Prostate gland (tissue), 2 donors: Measurements from ENCODE around the gene DNLZ. TPM values are rescaled to one million over a fixed set of nuclear protein-coding genes. Genes with fewer than 3 reads are reported as not detected.
A peak's percentile ranks its signal among the peaks of the same experiment; 100 is the strongest.

Experiments used
- DNase-seq: peaks from one replicate; pipeline ENCODE4 v3.0.0-alpha.2; 2019; ENCODE audit warnings: low spot score
- H3K27ac ChIP-seq, 2 donors: fragments of 200-600 bp; sonication (generic); 2 replicates each; pipeline ENCODE4 v1.5.1; 2017 to 2019
- H3K27me3 ChIP-seq: fragments of 200-600 bp; sonication (generic); replicated peaks from 2 replicates; pipeline ENCODE4 v1.5.1; 2019; ENCODE audit not compliant: insufficient read depth
- H3K36me3 ChIP-seq, 2 donors: fragments of 200-600 bp; sonication (generic); 1 replicate in 1 of 2; 2 replicates in 1 of 2; pipeline versions ENCODE4 v1.5.1 to v1.8.1; 2017 to 2019
- H3K4me1 ChIP-seq: fragments of 200-600 bp; sonication (generic); replicated peaks from 2 replicates; pipeline ENCODE4 v1.5.1; 2019
- H3K4me3 ChIP-seq, 2 donors: fragments of 200-600 bp; sonication (generic); 2 replicates each; pipeline ENCODE4 v1.5.1; 2017 to 2019
- H3K9me3 ChIP-seq: fragments of 200-600 bp; sonication (generic); 2 replicates; pipeline ENCODE4 v1.5.1; 2017
- CTCF ChIP-seq, 4 experiments: fragments of 200-600 bp in 2 of 4; fragments of 450-650 bp in 2 of 4; sonication (generic) in 2 of 4; IDR thresholded peaks; 1 replicate in 3 of 4; 2 replicates in 1 of 4; pipeline ENCODE4 v1.5.1; 2016 to 2019; ENCODE audit warnings: antibody characterized with exemption in 4 of 4, mild to moderate bottlenecking in 2 of 4, moderate library complexity in 2 of 4
- POLR2A ChIP-seq: fragments of 450-650 bp; IDR thresholded peaks from one replicate; pipeline ENCODE4 v1.6.1; 2016; ENCODE audit warnings: antibody characterized with exemption, mild to moderate bottlenecking
- POLR2AphosphoS5 ChIP-seq: sonication (generic); formaldehyde crosslinking; IDR thresholded peaks from one replicate; pipeline ENCODE4 v1.6.1; 2017; ENCODE audit warnings: antibody characterized with exemption
- WGBS: methylation state at CpG from one replicate; pipeline ENCODE4 v1.1.5; 2018; 5-methylcytosine and 5-hydroxymethylcytosine counted together
- intact Hi-C: fragments of 100-400 bp; cut with DNase I; formaldehyde crosslinking; loops from one replicate; pipeline ENCODE4 v1.14.2; 2022
- total RNA-seq, 2 donors: library from RNA; depleted of rRNA; stranded (reverse); fragments of >200 nt; gene quantifications; one replicate each; pipeline ENCODE4 v1.1.0, GENCODE V29; 2016

The DNLZ gene
- total RNA-seq, 2 donors from 2014 or later, result 37.6 to 64.3 TPM

DNA sequence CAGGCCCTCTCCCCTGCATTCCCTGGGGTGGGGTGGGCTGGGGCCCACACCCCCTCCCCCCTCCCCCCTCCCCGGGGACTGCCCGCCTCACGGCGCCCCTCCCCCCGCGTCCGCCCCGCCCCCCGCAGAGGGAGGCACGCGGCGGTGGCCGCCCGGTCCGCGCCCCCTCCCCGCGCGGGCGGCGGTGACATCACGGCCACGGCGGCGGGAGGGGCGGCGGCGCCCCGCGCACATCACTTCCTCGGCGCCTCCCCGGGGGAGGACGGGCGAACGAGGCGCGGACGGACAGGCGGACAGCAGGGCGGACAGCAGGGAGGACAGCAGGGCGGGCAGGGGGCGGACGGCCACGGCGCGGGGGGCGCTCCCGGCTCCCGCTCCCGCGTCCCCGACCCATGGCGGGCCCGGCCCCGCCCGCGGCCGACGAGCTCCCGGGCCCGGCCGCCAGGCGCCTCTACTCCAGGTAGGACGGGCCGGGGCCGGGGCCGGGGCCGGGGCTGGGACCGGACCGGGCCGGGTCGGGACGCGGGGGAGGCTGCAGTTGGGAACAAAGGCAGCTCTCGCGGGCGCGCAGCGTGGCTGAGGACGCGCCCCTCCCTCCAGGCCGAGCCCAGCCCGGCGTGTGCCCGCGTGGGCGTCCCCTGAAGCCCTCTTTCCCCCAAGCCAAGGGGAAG lies 36.1 kb downstream of the DNLZ start, which contains the start of gene GPSM1:
Gene GPSM1, plus strand, starts transcription at position 236 of the 671 bp plus-strand sequence. Its CDS starts 157 bp downstream, at position 393.
- 0% methylated on average over 24 of the region's 88 CpGs for WGBS
- Histone ChIP-seq H3K9me3 (no peaks in the 10 kb centered on the region), H3K4me1 (peaks cover 14% of the 10 kb centered on the region), H3K27me3 (no peaks in the 10 kb centered on the region), H3K27ac (peak within 1 kb of the TSS; percentile 75 to 78), H3K36me3 (no peaks in the 10 kb centered on the region), H3K4me3 (peak within 1 kb of the TSS; percentile 51 to 60)
- intact Hi-C loops, result no loop called here
- no peak for DNase-seq
- TF ChIP-seq POLR2A (peak; percentile 53), POLR2AphosphoS5 (no peak), CTCF (IDR thresholded peaks at IDR 0.05) (peak in 1 of 4 experiments; percentile 22)

GRCh38 chr9:136326761-136327303 lies 36.7 kb downstream of the DNLZ start:
- no peak for DNase-seq
- TF ChIP-seq CTCF (IDR thresholded peaks at IDR 0.05) (no peak), POLR2AphosphoS5 (no peak), POLR2A (no peak)
- Histone ChIP-seq H3K36me3 (no peaks in the 10 kb centered on the region), H3K4me3 (peak overlapping the region; percentile 51 to 60), H3K9me3 (no peaks in the 10 kb centered on the region), H3K4me1 (peaks cover 14% of the 10 kb centered on the region), H3K27ac (peak overlapping the region; percentile 75 to 78), H3K27me3 (no peaks in the 10 kb centered on the region)
- intact Hi-C loops, result no loop called here
- 43% methylated on average over 17 of the region's 17 CpGs for WGBS

DNA sequence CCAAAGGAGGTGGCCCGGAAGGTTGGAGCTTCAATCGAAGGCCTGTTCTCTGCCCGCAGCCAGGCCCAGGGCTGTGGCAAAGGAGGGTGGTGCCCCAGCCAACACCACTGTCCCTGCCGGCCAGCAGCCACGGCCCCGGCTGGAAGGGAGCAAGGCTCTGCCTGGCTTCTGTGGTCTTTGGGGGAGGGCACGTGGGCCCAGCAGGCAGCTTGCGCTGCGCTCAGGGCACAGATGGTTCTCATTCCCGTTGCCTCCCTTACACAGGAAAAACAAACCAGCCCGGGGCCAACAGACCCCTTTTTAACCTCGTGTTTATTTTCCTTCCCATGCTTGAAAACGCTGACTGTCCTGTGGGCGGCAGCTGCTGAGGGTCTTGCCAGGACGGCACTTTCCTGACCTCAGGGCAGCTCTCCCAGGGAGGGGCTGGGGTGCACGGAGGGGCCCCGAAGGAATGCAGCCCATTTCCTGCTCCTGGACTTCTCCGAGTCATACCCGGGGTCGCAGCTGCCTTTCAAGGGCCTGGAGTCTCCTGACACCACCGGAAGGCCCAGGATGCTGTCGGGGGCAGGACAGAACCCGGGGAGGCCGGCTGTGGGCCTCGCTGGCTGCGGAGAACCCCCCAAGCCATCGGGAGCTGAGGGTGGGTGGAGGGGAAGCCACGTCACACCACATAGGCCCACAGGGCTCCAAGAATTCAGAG lies 37.3 kb downstream of the DNLZ start:
- H3K9me3 ChIP-seq, result no peaks in the 10 kb centered on the region
- peak overlapping the region; percentile 75 to 78 for H3K27ac ChIP-seq
- intact Hi-C loops, result no loop called here
- peak; percentile 7 for TF ChIP-seq POLR2AphosphoS5
- TF ChIP-seq CTCF (IDR thresholded peaks at IDR 0.05), result no peak
- no peak for TF ChIP-seq POLR2A
- WGBS, result 50% methylated on average over 28 of the region's 28 CpGs
- no peak for DNase-seq
- no peak overlapping the region for H3K4me3 ChIP-seq
- no peaks in the 10 kb centered on the region for H3K27me3 ChIP-seq
- peaks cover 14% of the 10 kb centered on the region for H3K4me1 ChIP-seq
- H3K36me3 ChIP-seq, result no peaks in the 10 kb centered on the region

GRCh38 chr9:136325358-136325757 lies 38.2 kb downstream of the DNLZ start:
- DNase-seq, result no peak
- 91% methylated on average over 13 of the region's 13 CpGs for WGBS
- peak overlapping the region; percentile 75 to 78 for H3K27ac ChIP-seq

DNA sequence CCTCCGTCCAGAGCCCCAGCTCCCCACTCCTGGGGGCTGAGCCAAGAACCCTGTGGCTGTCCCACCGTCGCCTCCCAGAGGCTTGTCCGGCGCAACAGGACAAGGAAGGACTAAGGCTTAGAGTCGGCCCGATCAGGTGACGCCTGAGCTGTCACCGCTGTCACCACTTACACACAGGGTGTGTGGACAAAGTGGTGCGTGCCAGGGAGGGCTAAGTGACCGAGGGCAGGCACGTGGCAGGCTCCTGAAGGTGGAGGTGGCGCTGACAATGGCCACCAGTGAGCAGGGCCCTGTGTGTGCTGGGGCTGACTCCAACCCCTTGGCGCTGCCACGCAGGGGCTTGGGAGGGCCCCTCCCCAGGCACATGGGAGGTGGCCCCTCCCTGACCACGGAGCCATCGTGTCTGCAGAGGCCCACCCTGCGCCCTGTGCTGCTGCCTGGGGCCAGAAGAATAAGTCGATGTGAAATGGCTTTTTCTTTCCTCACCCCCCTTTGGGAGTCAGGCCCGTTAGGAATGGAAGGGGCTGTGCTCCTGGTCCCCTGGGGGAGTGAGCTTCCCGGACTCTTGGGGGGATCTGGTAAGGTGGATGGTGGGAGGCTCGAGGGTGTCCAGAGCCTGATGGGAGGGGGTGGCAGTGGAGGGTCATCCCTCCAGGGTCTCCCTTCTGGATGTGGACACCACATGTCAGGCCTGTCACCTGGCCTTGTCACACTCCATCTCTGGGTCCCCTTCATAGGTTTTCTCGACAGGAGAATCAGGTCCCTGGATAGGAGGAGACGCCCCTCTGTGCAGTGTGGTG lies 38.8 kb downstream of the DNLZ start:
- Histone ChIP-seq H3K27ac (peak overlapping the region in 1 of 2 donors; percentile 78), H3K4me1 (peaks cover 14% of the 10 kb centered on the region), H3K4me3 (no peak overlapping the region), H3K9me3 (no peaks in the 10 kb centered on the region), H3K36me3 (no peaks in the 10 kb centered on the region), H3K27me3 (no peaks in the 10 kb centered on the region)
- intact Hi-C loops, result no loop called here
- no peak for DNase-seq
- TF ChIP-seq CTCF (IDR thresholded peaks at IDR 0.05) (no peak), POLR2A (no peak), POLR2AphosphoS5 (no peak)
- WGBS, result 68% methylated on average over 15 of the region's 24 CpGs

More at GRCh38 chr9:136325358-136325757, 38.2 kb downstream of the DNLZ start:
- peaks cover 14% of the 10 kb centered on the region for H3K4me1 ChIP-seq
- H3K4me3 ChIP-seq, result no peak overlapping the region
- no peaks in the 10 kb centered on the region for H3K9me3 ChIP-seq
- intact Hi-C loops, result no loop called here
- no peak for TF ChIP-seq POLR2A
- H3K27me3 ChIP-seq, result no peaks in the 10 kb centered on the region
- H3K36me3 ChIP-seq, result no peaks in the 10 kb centered on the region
